Measurements from ENCODE around the gene TP53BP1.
"Not testable (repeated sequence)": the region's sequence is repeated elsewhere in the genome, so short reads cannot be mapped to it uniquely, and the experiment has no call there.

TP53BP1 gene

DNA sequence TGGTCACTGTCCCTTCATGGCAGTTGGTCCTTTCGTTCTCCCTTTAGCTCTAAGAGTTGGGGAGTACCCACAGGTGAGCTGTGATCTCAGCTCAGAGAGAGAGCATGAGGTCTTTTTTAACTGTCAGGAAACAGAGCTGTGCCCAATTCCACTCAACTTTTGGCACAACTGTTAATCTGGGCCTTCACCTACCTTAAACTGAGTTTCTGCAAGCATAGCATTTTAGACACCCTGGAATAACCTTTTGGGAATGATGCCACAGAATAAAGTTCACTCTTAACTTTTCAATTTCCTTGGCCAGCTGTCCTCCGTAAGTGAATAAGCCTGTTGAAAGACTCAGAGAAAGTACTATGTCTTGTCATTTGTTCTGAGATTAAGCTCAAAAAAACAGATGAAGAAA is 86.1 kb downstream of the TP53BP1 start:
- DNase-seq, result no peak

DNA sequence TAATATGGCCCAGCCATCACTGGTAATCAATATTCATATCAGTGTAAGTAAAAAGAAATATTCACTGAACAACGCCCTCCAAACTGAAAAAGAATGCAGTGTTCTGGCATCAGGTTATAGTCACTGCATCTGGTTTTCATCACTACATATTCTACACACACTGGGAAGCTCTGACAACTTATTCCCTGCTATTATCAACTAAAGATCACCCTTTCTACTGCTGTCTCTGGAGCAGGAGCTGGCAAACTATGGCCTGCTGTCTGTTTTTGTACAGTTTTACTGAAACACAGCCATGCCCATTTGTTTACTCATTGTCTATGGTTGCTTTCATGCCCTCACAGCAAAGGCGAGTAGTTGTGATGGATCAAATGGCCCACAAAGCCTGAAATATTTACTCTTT is 86.8 kb downstream of the TP53BP1 start:
- no peak for DNase-seq

DNA sequence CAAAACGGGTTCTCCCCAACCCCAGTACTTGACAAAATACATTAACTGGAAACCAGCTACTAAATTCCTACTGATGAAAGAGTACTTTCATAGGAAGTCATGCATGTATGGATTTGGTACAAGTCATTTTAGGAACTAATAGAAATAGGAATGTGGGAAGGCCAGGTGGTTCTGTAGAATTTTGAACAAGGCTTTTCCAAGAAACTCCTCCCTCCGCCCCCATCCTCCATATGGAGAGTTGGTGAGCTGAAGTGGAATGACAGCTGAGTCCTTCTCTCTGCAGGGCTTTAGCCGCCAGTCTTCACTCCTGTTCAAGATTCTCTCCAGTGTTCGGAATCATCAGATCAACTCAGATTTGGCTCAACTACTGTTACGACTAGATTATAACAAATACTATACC is 88.8 kb downstream of the TP53BP1 start:
- DNase-seq, result no peak

DNA sequence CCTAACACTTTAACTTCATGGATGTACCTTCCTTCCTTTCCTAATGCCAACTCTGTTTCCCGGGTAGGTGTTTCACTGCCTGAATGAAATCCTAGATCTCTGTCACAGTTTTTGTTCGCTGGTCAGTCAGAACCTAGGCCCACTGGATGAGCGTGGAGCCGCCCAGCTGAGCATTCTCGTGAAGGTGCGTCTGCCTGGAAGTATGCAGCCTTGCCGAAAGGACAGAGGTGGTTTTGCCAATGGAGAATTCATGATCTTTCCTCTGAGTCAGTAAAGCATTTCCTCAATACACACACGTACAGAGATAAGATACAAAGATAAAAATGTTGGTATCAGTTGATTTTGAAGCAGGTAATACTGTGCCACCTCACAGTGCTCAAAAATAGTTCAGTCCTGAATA is 89.3 kb downstream of the TP53BP1 start:
- DNase-seq, result no peak

DNA sequence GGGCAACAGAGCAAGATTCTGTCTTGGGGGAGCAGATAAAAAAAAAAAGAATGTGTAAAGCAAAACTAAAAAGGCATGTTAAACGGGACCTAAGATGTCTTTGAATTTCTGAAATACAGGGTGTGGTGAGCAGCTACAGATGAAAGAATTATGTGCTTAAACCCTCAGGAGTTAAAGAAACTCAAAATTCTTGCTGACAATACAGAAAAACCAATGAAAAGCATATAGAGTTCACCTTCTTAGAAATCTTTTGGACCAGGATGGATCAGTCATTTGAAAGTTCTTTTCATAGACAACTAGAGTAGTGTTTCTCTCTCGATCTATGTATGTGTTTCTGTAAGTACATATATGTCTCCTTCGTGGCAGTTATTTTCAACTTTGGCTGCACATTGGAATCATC is 90.7 kb downstream of the TP53BP1 start:
- no peak for DNase-seq

DNA sequence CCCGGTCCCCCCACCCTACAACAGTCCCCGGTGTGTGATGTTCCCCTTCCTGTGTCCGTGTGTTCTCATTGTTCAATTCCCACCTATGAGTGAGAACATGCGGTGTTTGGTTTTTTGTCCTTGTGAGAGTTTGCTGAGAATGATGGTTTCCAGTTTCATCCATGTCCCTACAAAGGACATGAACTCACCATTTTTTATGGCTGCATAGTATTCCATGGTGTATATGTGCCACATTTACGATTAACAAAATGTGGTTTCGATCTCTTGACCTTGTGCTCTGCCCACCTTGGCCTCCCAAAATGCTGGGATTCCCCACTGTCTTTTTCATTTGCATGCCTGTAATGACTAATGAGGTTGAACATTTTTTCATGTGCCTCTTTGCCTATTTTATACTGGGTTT is 99.4 kb downstream of the TP53BP1 start:
- not testable (repeated sequence) for DNase-seq

DNA sequence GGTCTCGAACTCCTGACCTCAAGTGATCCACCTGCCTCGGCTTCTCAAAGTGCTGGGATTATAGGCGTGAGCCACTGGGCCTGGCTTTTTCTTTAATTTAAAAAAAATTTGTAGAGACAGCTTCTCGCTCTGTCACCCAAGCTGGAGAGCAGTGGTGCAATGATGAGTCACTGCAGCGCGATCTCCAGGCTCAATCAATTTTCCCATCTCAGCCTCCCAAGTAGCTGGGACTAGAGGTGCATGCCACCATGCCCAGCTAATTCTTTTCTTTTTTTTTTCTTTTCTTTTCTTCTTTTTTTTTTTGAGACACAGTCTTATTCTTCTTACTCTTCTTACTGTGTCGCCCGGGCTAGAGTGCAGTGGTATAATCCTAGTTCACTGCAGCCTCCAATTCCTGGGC is 102.2 kb downstream of the TP53BP1 start:
- no peak for DNase-seq

DNA sequence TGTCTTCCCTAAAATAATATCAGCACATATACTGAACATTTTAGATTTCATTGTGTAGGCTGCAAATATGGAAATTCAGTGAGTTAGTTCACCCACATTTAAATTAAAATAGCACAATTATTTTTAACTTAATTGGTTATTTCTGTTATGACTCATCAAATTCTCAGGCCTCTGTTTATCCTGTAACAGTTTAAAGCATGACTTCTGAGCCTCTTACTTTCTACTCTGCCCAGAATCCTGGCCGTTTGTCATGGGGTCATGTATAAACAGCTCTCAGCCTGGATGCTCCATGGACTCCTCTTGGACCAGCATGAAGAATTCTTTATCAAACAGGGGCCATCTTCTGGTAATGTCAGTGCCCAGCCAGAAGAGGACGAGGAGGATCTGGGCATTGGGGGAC is 109.9 kb downstream of the TP53BP1 start:
- no peak for DNase-seq

DNA sequence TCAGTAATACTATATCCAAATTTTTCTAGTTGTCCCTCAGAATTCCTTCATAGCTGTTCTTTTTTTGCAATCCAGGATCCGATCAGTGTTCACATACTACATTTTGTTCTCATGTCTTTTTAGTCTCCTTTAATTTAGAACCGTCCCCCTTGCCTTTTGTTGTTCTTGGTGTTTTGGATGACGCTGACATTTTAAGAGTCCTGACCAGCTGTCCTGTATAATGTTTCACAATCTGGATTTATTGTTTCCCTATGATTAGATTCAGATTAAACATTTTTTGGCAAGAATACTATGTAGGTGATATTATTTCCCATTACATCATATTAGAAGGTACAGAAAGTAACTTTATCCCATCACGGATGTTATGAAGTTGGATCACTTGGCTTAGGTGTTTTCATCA is 110.6 kb downstream of the TP53BP1 start:
- DNase-seq, result no peak

DNA sequence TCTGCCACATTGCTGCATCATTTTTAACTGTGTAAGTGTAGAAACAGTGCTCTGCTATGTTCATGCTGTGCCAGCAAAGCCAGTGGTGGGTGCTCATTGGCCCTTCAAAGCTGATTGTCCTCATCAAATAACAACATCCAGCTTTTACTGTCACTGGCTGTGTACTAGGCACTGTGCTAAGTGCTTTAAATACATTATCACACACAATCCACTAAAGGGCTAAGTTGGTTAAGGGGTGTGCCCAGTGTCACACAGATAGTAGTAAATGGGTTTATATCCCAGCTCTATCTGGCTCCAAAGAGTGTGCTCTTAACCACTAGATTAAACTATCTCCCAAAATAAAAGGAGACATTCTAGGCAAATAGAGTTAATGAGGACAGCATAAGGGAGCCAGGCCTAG is 114.4 kb downstream of the TP53BP1 start:
- DNase-seq, result peak; percentile 57

DNA sequence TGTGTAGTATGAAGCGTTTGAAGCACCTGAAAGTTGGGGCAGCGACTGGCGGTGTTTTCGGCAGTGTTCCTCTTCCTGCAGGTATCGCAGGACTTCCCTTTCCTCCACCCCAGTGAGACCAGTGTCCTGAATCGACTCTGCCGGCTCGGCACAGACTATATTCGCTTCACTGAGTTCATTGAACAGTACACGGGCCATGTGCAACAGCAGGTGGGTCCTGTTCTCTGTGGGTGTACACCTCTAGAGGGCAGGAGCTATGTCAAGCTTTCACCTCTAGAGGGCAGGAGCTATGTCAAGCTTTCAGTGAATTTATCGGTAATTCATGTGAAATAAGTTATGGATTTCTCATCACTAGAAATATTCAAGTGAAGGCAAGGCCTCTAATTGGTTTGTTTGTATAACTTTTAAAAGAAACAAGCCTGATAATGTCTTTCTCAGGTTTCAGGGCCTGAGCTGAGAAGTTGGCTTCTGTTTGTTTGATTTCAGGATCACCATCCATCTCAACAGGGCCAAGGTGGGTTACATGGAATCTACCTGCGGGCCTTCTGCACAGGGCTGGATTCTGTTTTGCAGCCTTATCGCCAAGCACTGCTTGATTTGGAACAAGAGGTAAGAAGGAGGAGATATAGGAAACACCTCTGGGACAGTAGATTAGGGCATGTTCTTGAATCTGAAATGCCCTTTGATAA is 116.8 kb downstream of the TP53BP1 start:
- peak; percentile 70 for DNase-seq

DNA sequence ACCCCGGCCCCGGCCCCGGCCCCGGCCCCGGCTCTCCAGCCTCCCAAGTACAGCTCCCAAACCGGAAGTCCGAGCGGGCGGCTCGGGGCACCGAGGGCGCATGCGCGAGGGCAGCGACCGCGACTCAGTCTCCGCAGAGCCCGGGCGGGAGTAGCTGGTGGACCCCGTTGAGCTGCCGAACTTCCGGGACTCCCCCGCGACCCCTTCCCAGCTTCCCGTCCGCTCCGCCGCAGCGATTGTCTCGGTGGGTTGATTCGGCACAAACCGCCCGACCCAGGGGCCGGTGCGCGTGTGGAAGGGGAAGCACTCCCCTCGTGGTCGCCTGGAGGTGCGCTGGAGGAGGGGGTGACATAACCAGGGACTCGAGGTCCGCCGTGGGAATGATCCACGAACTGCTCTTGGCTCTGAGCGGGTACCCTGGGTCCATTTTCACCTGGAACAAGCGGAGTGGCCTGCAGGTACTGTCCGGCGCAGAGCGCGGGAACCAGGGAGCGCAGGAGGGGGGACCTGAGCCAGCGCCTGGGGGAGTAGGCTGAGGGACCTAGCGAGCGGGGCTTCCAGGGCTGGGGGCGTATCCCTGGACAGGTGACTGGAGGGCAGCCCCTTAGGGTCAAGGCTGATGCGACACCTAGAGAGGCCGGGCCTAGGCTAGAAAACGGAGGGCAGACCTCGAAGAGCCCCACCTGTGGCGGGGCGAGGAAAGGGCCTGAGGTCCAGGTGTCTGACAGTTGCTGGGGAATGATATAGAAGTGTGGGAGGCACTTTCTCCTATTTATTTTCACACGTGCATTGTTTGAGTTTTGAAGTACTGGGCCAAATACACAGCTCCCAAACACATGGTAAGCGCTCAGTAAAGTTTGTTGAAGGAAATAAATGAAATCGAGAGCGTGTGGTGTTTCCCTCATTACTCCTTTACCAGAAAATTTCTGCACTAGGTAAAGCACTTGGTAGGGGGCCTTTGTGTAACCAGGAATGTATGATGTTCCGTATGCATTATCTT is 121.7 kb downstream of the TP53BP1 start, which contains the start of the genes TUBGCP4 and ZSCAN29:
TSS of gene TUBGCP4 (plus strand) at position 127 of the 1,000 bp plus-strand sequence. CDS start at position 381, 254 bp downstream.
TSS of gene ZSCAN29 (minus strand) at position 69 of the 1,000 bp plus-strand sequence. CDS start 1,130 bp downstream, outside the sequence.
- peak; percentile 94 for DNase-seq

DNA sequence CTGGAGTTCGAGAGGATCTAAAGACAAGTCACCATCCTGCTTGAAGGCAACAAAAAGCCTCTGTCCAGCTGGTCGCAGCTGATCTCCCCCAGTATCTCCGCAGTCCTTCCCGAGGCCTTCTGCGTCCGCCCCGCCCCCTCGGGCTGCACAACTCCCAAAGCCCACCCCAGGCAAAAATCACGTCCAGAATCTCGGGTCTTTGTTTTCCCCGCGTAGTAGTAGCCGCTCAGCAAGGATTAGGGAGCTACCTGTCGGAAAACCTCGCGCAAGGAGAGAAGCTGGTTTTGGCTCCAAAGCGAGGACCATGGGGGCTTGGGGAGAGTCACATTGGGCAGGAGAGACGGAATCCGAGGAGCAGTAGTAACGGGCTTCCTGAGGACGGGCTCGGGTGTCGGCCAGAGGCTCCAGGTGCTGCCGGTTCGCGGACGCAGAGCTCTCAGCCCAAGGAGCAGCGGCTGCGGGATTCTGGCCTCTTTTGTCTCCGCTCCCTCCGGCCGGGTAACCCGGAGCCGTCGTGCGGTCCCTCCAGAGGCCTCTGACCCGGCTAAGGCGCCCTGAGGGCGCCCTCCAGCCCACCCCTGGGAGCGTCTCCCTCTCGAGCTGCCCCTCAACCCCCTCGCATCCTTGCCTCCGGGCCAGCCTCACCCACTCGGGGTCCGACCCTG is 122.5 kb downstream of the TP53BP1 start:
- DNase-seq, result peak; percentile 43

DNA sequence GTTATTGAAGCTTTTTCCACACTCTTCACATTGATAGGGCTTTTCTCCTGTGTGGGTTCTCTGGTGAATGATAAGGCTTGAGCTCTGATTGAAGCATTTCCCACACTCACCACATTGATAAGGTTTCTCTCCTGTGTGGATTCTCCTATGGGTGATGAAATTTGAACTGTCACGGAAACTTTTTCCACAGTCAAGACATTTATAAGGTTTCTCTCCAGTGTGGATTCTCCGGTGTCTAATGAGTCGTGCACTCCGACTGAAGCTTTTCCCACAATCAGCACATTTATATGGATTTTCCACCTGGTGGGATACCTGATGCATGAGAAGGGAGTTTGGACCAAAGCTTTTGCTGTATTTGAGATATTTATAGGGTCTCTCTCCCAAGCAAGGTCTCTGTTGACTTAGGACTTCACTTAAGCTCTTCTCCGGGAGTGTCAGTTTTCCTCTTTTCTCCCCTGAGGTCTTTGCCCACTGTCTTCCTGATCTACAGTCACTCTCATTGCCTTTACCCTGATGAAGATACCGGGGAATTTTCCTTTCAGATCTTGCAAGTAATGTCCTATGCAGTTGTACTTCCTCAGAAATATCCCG is 131.5 kb downstream of the TP53BP1 start:
- no peak for DNase-seq

DNA sequence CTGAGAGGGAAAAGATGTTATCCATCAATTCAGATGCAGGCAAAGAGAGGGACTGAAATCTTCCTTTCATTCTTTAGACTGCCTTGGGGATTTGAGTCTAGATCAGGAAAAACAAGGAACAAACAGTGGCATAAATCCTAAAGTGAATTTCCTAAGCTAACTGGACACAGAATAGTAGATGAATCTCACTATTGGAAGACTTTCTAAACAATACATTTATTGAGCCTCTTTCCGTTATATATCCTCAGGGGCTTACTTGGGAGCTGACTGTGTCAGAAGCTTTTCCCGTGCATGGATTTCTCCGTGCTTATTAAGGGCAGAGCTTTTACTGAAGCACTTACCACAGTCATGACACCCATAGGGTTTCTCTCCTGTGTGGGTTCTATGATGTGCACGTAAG is 132.1 kb downstream of the TP53BP1 start:
- DNase-seq, result no peak
